NT2/D1 (cell line): ENCODE results near the gene EDC4.

ENCODE experiments used
- YY1 ChIP-seq: IDR thresholded peaks from 2 replicates; pipeline ENCODE4 v1.6.1; 2011; ENCODE audit not compliant: insufficient read length, insufficient read depth
- ZNF274 ChIP-seq: IDR thresholded peaks from 2 replicates; pipeline ENCODE4 v1.6.1; 2011; ENCODE audit warnings: mild to moderate bottlenecking, low read depth, low read length

GRCh38 chr16:67928147-67928546, 55.3 kb downstream of the EDC4 start:
- TF ChIP-seq ZNF274, result no peak
- no peak for TF ChIP-seq YY1
